Uterus (tissue), 2 donors: ENCODE data around the gene VAC14.

Source experiments
- CTCF ChIP-seq, 4 experiments: fragments of 200-600 bp in 2 of 4; fragments of 450-650 bp in 2 of 4; sonication (generic) in 2 of 4; IDR thresholded peaks; one replicate each; pipeline ENCODE4 v1.5.1; 2016 to 2019; ENCODE audit warnings: antibody characterized with exemption in 4 of 4, mild to moderate bottlenecking in 2 of 4, moderate library complexity in 1 of 4
- POLR2A ChIP-seq, 2 donors: fragments of 450-650 bp; IDR thresholded peaks; one replicate each; pipeline ENCODE4 v1.6.1; 2016; ENCODE audit warnings: antibody characterized with exemption in 2 of 2, mild to moderate bottlenecking in 1 of 2, moderate library complexity in 1 of 2

- TF ChIP-seq CTCF (IDR thresholded peaks at IDR 0.05) (no peak), POLR2A (IDR thresholded peaks at IDR 0.05) (no peak)
These were observed 154.4 kb downstream of the VAC14 start, which contains the start of gene IL34 for GRCh38 chr16:70646260-70647241.
